Trophoblast cell (in vitro differentiated cells and primary cell): ENCODE results near the gene CDC42EP4.

Experiments
- DNase-seq, 2 donors: peaks; one replicate each; pipeline ENCODE4 v3.0.0-alpha.2; 2016
- H2AFZ ChIP-seq: 2 replicates; pipeline ENCODE4 v1.6.1; 2013; ENCODE audit warnings: low read length, moderate library complexity, mild to moderate bottlenecking; ENCODE audit not compliant: insufficient read depth, poor library complexity
- H2AK5ac ChIP-seq: 2 replicates; pipeline ENCODE4 v1.6.1; 2013; ENCODE audit warnings: mild to moderate bottlenecking, low read length
- H2BK120ac ChIP-seq: 2 replicates; pipeline ENCODE4 v1.6.1; 2013; ENCODE audit warnings: low read length, mild to moderate bottlenecking, moderate library complexity; ENCODE audit not compliant: insufficient read depth, poor library complexity
- H2BK12ac ChIP-seq: 2 replicates; pipeline ENCODE4 v1.6.1; 2013; ENCODE audit warnings: mild to moderate bottlenecking, low read length, moderate library complexity
- H2BK5ac ChIP-seq: 2 replicates; pipeline ENCODE4 v1.6.1; 2013; ENCODE audit warnings: low read length, low read depth, moderate library complexity, mild to moderate bottlenecking; ENCODE audit not compliant: poor library complexity
- H3K14ac ChIP-seq: 2 replicates; pipeline ENCODE4 v1.6.1; 2013; ENCODE audit warnings: mild to moderate bottlenecking, low read length
- H3K18ac ChIP-seq: 2 replicates; pipeline ENCODE4 v1.6.1; 2013; ENCODE audit warnings: mild to moderate bottlenecking, low read length
- H3K23ac ChIP-seq: 2 replicates; pipeline ENCODE4 v1.6.1; 2013; ENCODE audit warnings: low read length
- H3K27ac ChIP-seq: 2 replicates; pipeline ENCODE4 v1.5.1; 2013; ENCODE audit warnings: low read depth, mild to moderate bottlenecking, inconsistent platforms, low read length, moderate library complexity
- H3K27me3 ChIP-seq: 2 replicates; pipeline ENCODE4 v1.6.1; 2013; ENCODE audit warnings: inconsistent platforms, mild to moderate bottlenecking, low read length, moderate library complexity; ENCODE audit not compliant: insufficient read depth
- H3K36me3 ChIP-seq, 2 experiments: 1 replicate in 1 of 2; 2 replicates in 1 of 2; pipeline ENCODE4 v1.6.1; 2013; ENCODE audit warnings: low read length in 2 of 2, mild to moderate bottlenecking in 2 of 2, moderate library complexity in 1 of 2; ENCODE audit not compliant: insufficient read depth in 2 of 2, control insufficient read depth in 1 of 2
- H3K4ac ChIP-seq: 2 replicates; pipeline ENCODE4 v1.6.1; 2013; ENCODE audit warnings: low read depth, mild to moderate bottlenecking, low read length, moderate library complexity
- H3K4me1 ChIP-seq, 2 experiments: 1 replicate in 1 of 2; 2 replicates in 1 of 2; pipeline ENCODE4 v1.6.1; 2013; ENCODE audit warnings: low read length in 2 of 2, mild to moderate bottlenecking in 2 of 2, moderate library complexity in 1 of 2; ENCODE audit not compliant: insufficient read depth in 2 of 2, control insufficient read depth in 1 of 2
- H3K4me2 ChIP-seq: 2 replicates; pipeline ENCODE4 v1.6.1; 2013; ENCODE audit warnings: inconsistent platforms, mild to moderate bottlenecking, low read length, moderate library complexity
- H3K4me3 ChIP-seq: 2 replicates; pipeline ENCODE4 v1.5.1; 2013; ENCODE audit warnings: mild to moderate bottlenecking, low read depth, low read length, inconsistent platforms
- H3K79me1 ChIP-seq: one replicate; pipeline ENCODE4 v1.6.1; 2013; ENCODE audit warnings: low read length
- H3K79me2 ChIP-seq: 2 replicates; pipeline ENCODE4 v1.6.1; 2013; ENCODE audit warnings: low read length, mild to moderate bottlenecking; ENCODE audit not compliant: control insufficient read depth, insufficient read depth, poor library complexity
- H3K9ac ChIP-seq: 2 replicates; pipeline ENCODE4 v1.6.1; 2013; ENCODE audit warnings: mild to moderate bottlenecking, low read length
- H3K9me3 ChIP-seq: 2 replicates; pipeline ENCODE4 v1.6.1; 2013; ENCODE audit warnings: low read depth, mild to moderate bottlenecking, control low read depth, inconsistent platforms, low read length; ENCODE audit not compliant: insufficient read depth
- H4K12ac ChIP-seq: 2 replicates; pipeline ENCODE4 v1.6.1; 2013; ENCODE audit warnings: low read depth, mild to moderate bottlenecking, low read length, moderate library complexity
- H4K8ac ChIP-seq: 2 replicates; pipeline ENCODE4 v1.6.1; 2013; ENCODE audit warnings: low read depth, mild to moderate bottlenecking, low read length, moderate library complexity
- H4K91ac ChIP-seq: one replicate; pipeline ENCODE4 v1.6.1; 2013; ENCODE audit warnings: low read depth, mild to moderate bottlenecking, low read length, moderate library complexity
- WGBS: extraction: QIAGEN DNeasy Blood & Tissue Kit; methylation state at CpG from one replicate; pipeline ENCODE4 v1.1.7; 2013; ENCODE audit warnings: missing lambda C conversion rate; ENCODE audit not compliant: insufficient read length, insufficient coverage; ENCODE audit errors: extremely low coverage; 5-methylcytosine and 5-hydroxymethylcytosine counted together

Gene CDC42EP4

GRCh38 chr17:73342541-73343167 lies 30.9 kb upstream of the CDC42EP4 start:
- H3K36me3 ChIP-seq: peaks cover 0 to 3% of the 10 kb centered on the region in 2 experiments
- no peaks in the 10 kb centered on the region for H3K27me3 ChIP-seq
- H4K8ac ChIP-seq: peak overlapping the region; percentile 74
- H3K4ac ChIP-seq: peak overlapping the region; percentile 80
- H2AFZ ChIP-seq: peak overlapping the region; percentile 43
- H3K4me1 ChIP-seq: peaks cover 25 to 27% of the 10 kb centered on the region in 2 experiments
- peak overlapping the region; percentile 87 for H2BK120ac ChIP-seq
- peak overlapping the region; percentile 73 for H4K12ac ChIP-seq
- H4K91ac ChIP-seq: peak overlapping the region; percentile 91
- no CpG with 5 or more reads among the region's 7 CpGs for WGBS
- peak overlapping the region; percentile 51 for H3K4me2 ChIP-seq
- H3K4me3 ChIP-seq: no peak overlapping the region
- H3K18ac ChIP-seq: peak overlapping the region; percentile 94
- no peaks in the 10 kb centered on the region for H3K9me3 ChIP-seq
- no peak overlapping the region for H3K9ac ChIP-seq
- H3K23ac ChIP-seq: no peak overlapping the region
- peak in 1 of 2 donors; percentile 3 for DNase-seq
- peak overlapping the region; percentile 98 for H2BK12ac ChIP-seq
- peak overlapping the region; percentile 72 for H3K27ac ChIP-seq
- H3K14ac ChIP-seq: peak overlapping the region; percentile 83
- peak overlapping the region; percentile 89 for H2AK5ac ChIP-seq
- H3K79me2 ChIP-seq: peaks cover 1% of the 10 kb centered on the region
- H2BK5ac ChIP-seq: peak overlapping the region; percentile 74
- peaks cover 18% of the 10 kb centered on the region for H3K79me1 ChIP-seq

GRCh38 chr17:73342050-73342522 lies 30.3 kb upstream of the CDC42EP4 start:
- Histone ChIP-seq H3K18ac (peak overlapping the region; percentile 94), H3K4me2 (no peak overlapping the region), H2BK5ac (peak overlapping the region; percentile 74), H2AK5ac (peak overlapping the region; percentile 89), H3K27ac (peak overlapping the region; percentile 8), H4K8ac (peak overlapping the region; percentile 74), H3K9me3 (no peaks in the 10 kb centered on the region), H3K36me3 (peaks cover 0 to 3% of the 10 kb centered on the region in 2 experiments), H3K27me3 (no peaks in the 10 kb centered on the region), H3K14ac (peak overlapping the region; percentile 83), H3K9ac (no peak overlapping the region), H3K4me3 (no peak overlapping the region), H4K91ac (peak overlapping the region; percentile 91), H4K12ac (peak overlapping the region; percentile 73), H3K79me2 (peaks cover 1% of the 10 kb centered on the region), H3K4ac (peak overlapping the region; percentile 80), H3K4me1 (peaks cover 25 to 27% of the 10 kb centered on the region in 2 experiments), H2AFZ (peak overlapping the region; percentile 43), H2BK120ac (peak overlapping the region; percentile 87), H2BK12ac (peak overlapping the region; percentile 98), H3K23ac (no peak overlapping the region), H3K79me1 (peaks cover 18% of the 10 kb centered on the region)
- no CpG with 5 or more reads among the region's 12 CpGs for WGBS
- DNase-seq: peak in 1 of 2 donors; percentile 3

GRCh38 chr17:73341350-73342049 lies 29.7 kb upstream of the CDC42EP4 start:
- H4K12ac ChIP-seq: no peak overlapping the region
- no peak overlapping the region for H2BK5ac ChIP-seq
- no peak overlapping the region for H3K23ac ChIP-seq
- peak overlapping the region; percentile 13 for H4K8ac ChIP-seq
- H3K4me1 ChIP-seq: peaks cover 25 to 27% of the 10 kb centered on the region in 2 experiments
- H2AFZ ChIP-seq: no peak overlapping the region
- peaks cover 1% of the 10 kb centered on the region for H3K79me2 ChIP-seq
- H3K4ac ChIP-seq: peak overlapping the region; percentile 39
- no peak overlapping the region for H3K27ac ChIP-seq
- H2AK5ac ChIP-seq: no peak overlapping the region
- H3K4me2 ChIP-seq: no peak overlapping the region
- H2BK12ac ChIP-seq: peak overlapping the region; percentile 42
- no peak overlapping the region for H3K14ac ChIP-seq
- H3K79me1 ChIP-seq: peaks cover 18% of the 10 kb centered on the region
- no peak overlapping the region for H3K4me3 ChIP-seq
- no peak overlapping the region for H3K9ac ChIP-seq
- H3K27me3 ChIP-seq: no peaks in the 10 kb centered on the region
- no CpG with 5 or more reads among the region's 15 CpGs for WGBS
- peak overlapping the region; percentile 91 for H4K91ac ChIP-seq
- no peak for DNase-seq
- H2BK120ac ChIP-seq: peak overlapping the region; percentile 14
- H3K18ac ChIP-seq: no peak overlapping the region
- H3K36me3 ChIP-seq: peaks cover 0 to 3% of the 10 kb centered on the region in 2 experiments
- no peaks in the 10 kb centered on the region for H3K9me3 ChIP-seq

- no CpG with 5 or more reads among the region's 7 CpGs for WGBS
- no peak overlapping the region for H3K14ac ChIP-seq
Measured at GRCh38 chr17:73340093-73340596, 28.3 kb upstream of the CDC42EP4 start.

More at GRCh38 chr17:73340093-73340596, 28.3 kb upstream of the CDC42EP4 start:
- Histone ChIP-seq H4K12ac (no peak overlapping the region), H2BK12ac (no peak overlapping the region), H3K4me2 (no peak overlapping the region), H3K79me1 (peaks cover 18% of the 10 kb centered on the region), H3K79me2 (peaks cover 1% of the 10 kb centered on the region), H2AFZ (no peak overlapping the region), H2BK5ac (no peak overlapping the region), H3K9ac (no peak overlapping the region), H4K91ac (no peak overlapping the region), H3K36me3 (peaks cover 0 to 3% of the 10 kb centered on the region in 2 experiments), H3K18ac (no peak overlapping the region), H3K27ac (no peak overlapping the region), H3K27me3 (no peaks in the 10 kb centered on the region), H3K4me3 (no peak overlapping the region), H4K8ac (no peak overlapping the region), H3K4me1 (peaks cover 25 to 27% of the 10 kb centered on the region in 2 experiments), H3K23ac (no peak overlapping the region), H3K4ac (no peak overlapping the region), H3K9me3 (no peaks in the 10 kb centered on the region), H2AK5ac (no peak overlapping the region), H2BK120ac (no peak overlapping the region)
- peak; percentile 43 to 65 for DNase-seq
